Esophagus squamous epithelium (tissue), 4 donors: Measurements from ENCODE around the gene COPS3.

Experiments
- CTCF ChIP-seq, 6 experiments: fragments of 450-650 bp in 4 of 6; fragments of 200-600 bp in 2 of 6; sonication (generic) in 2 of 6; IDR thresholded peaks; one replicate each; pipeline ENCODE4 v1.5.1; 2016 to 2019; ENCODE audit warnings: antibody characterized with exemption in 6 of 6, mild to moderate bottlenecking in 4 of 6, moderate library complexity in 4 of 6
- POLR2A ChIP-seq, 4 donors: fragments of 450-650 bp; IDR thresholded peaks; one replicate each; pipeline ENCODE4 v1.6.1; 2017; ENCODE audit warnings: antibody characterized with exemption in 4 of 4, mild to moderate bottlenecking in 4 of 4, moderate library complexity in 3 of 4

- no peak for TF ChIP-seq CTCF (IDR thresholded peaks at IDR 0.05)
- TF ChIP-seq POLR2A (IDR thresholded peaks at IDR 0.05): no peak
Observed at GRCh38 chr17:17285951-17286350, 4.9 kb upstream of the COPS3 start.
